H9 (cell line): Measurements from ENCODE around the gene CPNE2. TPM values are rescaled to one million over a fixed set of nuclear protein-coding genes. Genes with fewer than 3 reads are reported as not detected.

ENCODE experiments used
- DNase-seq: peaks from one replicate; pipeline ENCODE4 v3.0.0-alpha.2; 2017
- H2AFZ ChIP-seq: one replicate; pipeline ENCODE4 v1.6.1; 2013; ENCODE audit warnings: mild to moderate bottlenecking, low read length, control low read depth, moderate library complexity
- H2AK5ac ChIP-seq: 2 replicates; pipeline ENCODE4 v1.6.1; 2013; ENCODE audit warnings: low read length, control low read depth, mixed read lengths; ENCODE audit not compliant: insufficient read length
- H2BK120ac ChIP-seq: one replicate; pipeline ENCODE4 v1.6.1; 2013; ENCODE audit warnings: low read depth, mild to moderate bottlenecking, low read length, control low read depth, inconsistent platforms; ENCODE audit not compliant: poor library complexity, severe bottlenecking
- H2BK12ac ChIP-seq: 2 replicates; pipeline ENCODE4 v1.6.1; 2013; ENCODE audit warnings: low read length, control low read depth, mixed read lengths, low read depth; ENCODE audit not compliant: insufficient read length
- H2BK15ac ChIP-seq: 2 replicates; pipeline ENCODE4 v1.6.1; 2013; ENCODE audit warnings: low read depth, low read length, control low read depth
- H2BK20ac ChIP-seq: one replicate; pipeline ENCODE4 v1.6.1; 2013; ENCODE audit warnings: low read depth, mild to moderate bottlenecking, low read length, control low read depth, inconsistent platforms; ENCODE audit not compliant: poor library complexity, severe bottlenecking
- H2BK5ac ChIP-seq: 2 replicates; pipeline ENCODE4 v1.6.1; 2013; ENCODE audit warnings: low read length, control low read depth, mixed read lengths; ENCODE audit not compliant: insufficient read length
- H3K14ac ChIP-seq: 2 replicates; pipeline ENCODE4 v1.6.1; 2013; ENCODE audit warnings: low read length, control low read depth; ENCODE audit not compliant: insufficient read depth
- H3K18ac ChIP-seq: 2 replicates; pipeline ENCODE4 v1.6.1; 2013; ENCODE audit warnings: low read depth, mild to moderate bottlenecking, mixed read lengths, low read length, control low read depth; ENCODE audit not compliant: insufficient read length
- H3K23ac ChIP-seq: 2 replicates; pipeline ENCODE4 v1.6.1; 2013; ENCODE audit warnings: low read length, control low read depth, mixed read lengths, low read depth; ENCODE audit not compliant: insufficient read length
- H3K23me2 ChIP-seq: 2 replicates; pipeline ENCODE4 v1.6.1; 2013; ENCODE audit warnings: low read depth, mild to moderate bottlenecking, mixed read lengths, low read length, control low read depth; ENCODE audit not compliant: insufficient read length, poor library complexity, severe bottlenecking
- H3K27ac ChIP-seq: 2 replicates; pipeline ENCODE4 v1.5.1; 2013; ENCODE audit warnings: low read length, control low read depth, mixed read lengths, low read depth; ENCODE audit not compliant: insufficient read length
- H3K27me3 ChIP-seq: 2 replicates; pipeline ENCODE4 v1.6.1; 2013; ENCODE audit warnings: low read length, control low read depth, inconsistent platforms; ENCODE audit not compliant: insufficient read depth
- H3K4ac ChIP-seq: 2 replicates; pipeline ENCODE4 v1.6.1; 2013; ENCODE audit warnings: low read depth, mild to moderate bottlenecking, control low read depth, inconsistent platforms, low read length, moderate library complexity
- H3K4me1 ChIP-seq: 2 replicates; pipeline ENCODE4 v1.6.1; 2013; ENCODE audit warnings: low read length, control low read depth, inconsistent platforms; ENCODE audit not compliant: insufficient read depth
- H3K4me2 ChIP-seq: 2 replicates; pipeline ENCODE4 v1.6.1; 2013; ENCODE audit warnings: low read length, control low read depth, mixed read lengths; ENCODE audit not compliant: insufficient read length, insufficient read depth
- H3K56ac ChIP-seq: 2 replicates; pipeline ENCODE4 v1.6.1; 2013; ENCODE audit warnings: low read depth, mild to moderate bottlenecking, mixed read lengths, low read length, control low read depth; ENCODE audit not compliant: insufficient read length
- H3K79me1 ChIP-seq: 2 replicates; pipeline ENCODE4 v1.6.1; 2013; ENCODE audit warnings: low read depth, mild to moderate bottlenecking, moderate library complexity, low read length, control low read depth, inconsistent platforms; ENCODE audit not compliant: insufficient read depth, poor library complexity, severe bottlenecking
- H3K79me2 ChIP-seq: 2 replicates; pipeline ENCODE4 v1.6.1; 2013; ENCODE audit warnings: low read length, control low read depth, inconsistent platforms; ENCODE audit not compliant: insufficient read depth
- H3K9ac ChIP-seq: 2 replicates; pipeline ENCODE4 v1.6.1; 2013; ENCODE audit warnings: low read length, control low read depth, mixed read lengths; ENCODE audit not compliant: insufficient read length; ENCODE audit errors: extremely low read depth
- H3K9me3 ChIP-seq: one replicate; pipeline ENCODE4 v1.6.1; 2013; ENCODE audit warnings: low read depth, low read length, inconsistent platforms; ENCODE audit not compliant: control insufficient read depth
- H3T11ph ChIP-seq: one replicate; pipeline ENCODE4 v1.6.1; 2013; ENCODE audit warnings: mild to moderate bottlenecking, low read length, control low read depth, inconsistent platforms
- H4K20me1 ChIP-seq: one replicate; pipeline ENCODE4 v1.6.1; 2013; ENCODE audit not compliant: control insufficient read depth, insufficient read length, insufficient read depth
- H4K5ac ChIP-seq: 2 replicates; pipeline ENCODE4 v1.6.1; 2013; ENCODE audit warnings: low read depth, mild to moderate bottlenecking, mixed read lengths, low read length, control low read depth; ENCODE audit not compliant: insufficient read length
- H4K8ac ChIP-seq: replicated peaks from 2 replicates; pipeline ENCODE4 v1.6.1; 2013; ENCODE audit warnings: low read length, control low read depth, mixed read lengths, low read depth; ENCODE audit not compliant: insufficient read length
- H4K91ac ChIP-seq: 2 replicates; pipeline ENCODE4 v1.6.1; 2013; ENCODE audit warnings: low read depth, mild to moderate bottlenecking, moderate library complexity, mixed read lengths, low read length, control low read depth; ENCODE audit not compliant: insufficient read length
- H3K27ac Mint-ChIP-seq, 3 experiments: 2 replicates in 2 of 3; 3 replicates in 1 of 3; pipeline ENCODE4 v1.8.0; 2020 to 2021; ENCODE audit warnings: mixed read lengths in 3 of 3, mild to moderate bottlenecking in 1 of 3, moderate library complexity in 1 of 3
- H3K27me3 Mint-ChIP-seq: 2 replicates; pipeline ENCODE4 v1.8.0; 2021; ENCODE audit warnings: low read depth, mild to moderate bottlenecking, moderate library complexity, mixed read lengths
- H3K36me3 Mint-ChIP-seq, 3 experiments: 2 replicates in 2 of 3; 3 replicates in 1 of 3; pipeline ENCODE4 v1.8.0; 2020 to 2021; ENCODE audit warnings: low read depth in 3 of 3, mixed read lengths in 3 of 3; ENCODE audit not compliant: insufficient read depth in 1 of 3
- H3K4me1 Mint-ChIP-seq, 2 experiments: 2 replicates each; pipeline ENCODE4 v1.8.0; 2020; ENCODE audit warnings: mixed read lengths in 2 of 2
- H3K4me3 Mint-ChIP-seq, 2 experiments: 2 replicates in 1 of 2; 3 replicates in 1 of 2; pipeline ENCODE4 v1.8.0; 2020 to 2021; ENCODE audit warnings: mild to moderate bottlenecking in 2 of 2, mixed read lengths in 2 of 2, moderate library complexity in 1 of 2
- H3K9me3 Mint-ChIP-seq, 2 experiments: 2 replicates in 1 of 2; 3 replicates in 1 of 2; pipeline ENCODE4 v1.8.0; 2020; ENCODE audit warnings: mild to moderate bottlenecking in 2 of 2, mixed read lengths in 2 of 2, moderate library complexity in 1 of 2
- CTCF ChIP-seq: fragments of 200-600 bp; sonication (generic); conservative IDR thresholded peaks from 3 replicates; pipeline ENCODE4 v1.8.0; 2021; ENCODE audit warnings: antibody characterized with exemption, mild to moderate bottlenecking
- WGBS: extraction: QIAGEN DNeasy Blood & Tissue Kit; methylation state at CpG from one replicate; pipeline ENCODE4 v1.1.7; 2013; ENCODE audit warnings: missing lambda C conversion rate, low lambda C conversion rate, mixed read lengths; ENCODE audit not compliant: insufficient read length; ENCODE audit errors: extremely low coverage; 5-methylcytosine and 5-hydroxymethylcytosine counted together
- total RNA-seq: library from RNA; stranded (reverse); gene quantifications from 2 replicates; pipeline ENCODE4 v1.2.1, GENCODE V29; 2021

Gene CPNE2
- total RNA-seq, 1 experiment from 2014 or later = 8.0 TPM

GRCh38 chr16:57069635-57070370 is 22.6 kb upstream of the CPNE2 start:
- H2BK5ac ChIP-seq = no peak overlapping the region
- TF ChIP-seq CTCF = no peak
- no peaks in the 10 kb centered on the region for H4K20me1 ChIP-seq
- H2AFZ ChIP-seq = no peak overlapping the region
- no peaks in the 10 kb centered on the region for H3K79me1 ChIP-seq
- no peak overlapping the region for H3K56ac ChIP-seq
- no peaks in the 10 kb centered on the region for H3K9me3 Mint-ChIP-seq
- no CpG with 5 or more reads among the region's 8 CpGs for WGBS
- H3T11ph ChIP-seq = no peak overlapping the region
- no peak overlapping the region for H4K8ac ChIP-seq
- DNase-seq = no peak
- H3K23ac ChIP-seq = no peak overlapping the region
- H4K5ac ChIP-seq = no peak overlapping the region
- no peak overlapping the region; a peak in 1 of 7 replicates for H3K27ac Mint-ChIP-seq
- H3K79me2 ChIP-seq = no peaks in the 10 kb centered on the region
- no peak overlapping the region for H3K4me3 Mint-ChIP-seq
- H2BK120ac ChIP-seq = no peak overlapping the region
- no peak overlapping the region for H2AK5ac ChIP-seq
- H3K4me1 ChIP-seq = no peaks in the 10 kb centered on the region
- H3K9me3 ChIP-seq = no peaks in the 10 kb centered on the region
- no peak overlapping the region for H3K27ac ChIP-seq
- H3K4me1 Mint-ChIP-seq = peaks cover 0 to 9% of the 10 kb centered on the region in 2 experiments; a peak in 1 of 4 replicates
- no peak overlapping the region for H2BK20ac ChIP-seq
- no peak overlapping the region for H3K9ac ChIP-seq
- peaks cover 9% of the 10 kb centered on the region for H3K27me3 Mint-ChIP-seq
- no peak overlapping the region for H3K18ac ChIP-seq
- no peak overlapping the region; the same call in 1 of the 2 replicates for H3K14ac ChIP-seq
- no peak overlapping the region for H3K4ac ChIP-seq
- no peak overlapping the region for H3K4me2 ChIP-seq
- no peaks in the 10 kb centered on the region for H3K27me3 ChIP-seq
- no peaks in the 10 kb centered on the region for H3K23me2 ChIP-seq
- no peak overlapping the region for H2BK12ac ChIP-seq
- H4K91ac ChIP-seq = no peak overlapping the region
- H2BK15ac ChIP-seq = no peak overlapping the region
- no peaks in the 10 kb centered on the region for H3K36me3 Mint-ChIP-seq
